Measurements from ENCODE around the gene MBOAT2. TPM values are rescaled to one million over a fixed set of nuclear protein-coding genes. Genes with fewer than 3 reads are reported as not detected.

The MBOAT2 gene
- total RNA-seq, 5 donors from 2014 or later (not counting 1 experiment from before 2014, with no cell fraction given): 1.3 to 3.0 (median 2.7) TPM

GRCh38 chr2:8985561-8986326 is 17.7 kb downstream of the MBOAT2 start:
- ChIA-PET CTCF (no interaction called here), POLR2A (no interaction called here)
- no peaks in the 10 kb centered on the region for H3K36me3 ChIP-seq (ENCODE audit: control insufficient read depth in 2 of 2, extremely low read depth in 1 of 2, insufficient read depth in 1 of 2, low read length in 1 of 2)
- H3K4me3 ChIP-seq (ENCODE audit: control insufficient read depth in 1 of 2, extremely low read depth in 1 of 2, low read length in 1 of 2): no peak overlapping the region
- no peaks in the 10 kb centered on the region for H3K36me3 Mint-ChIP-seq
- H3K9me3 ChIP-seq: no peaks in the 10 kb centered on the region
- H3K27ac Mint-ChIP-seq: no peak overlapping the region
- no peak for DNase-seq
- ATAC-seq (replicated peaks in 1 of 4): no peak
- 90% methylated on average over 4 of the region's 4 CpGs for WGBS (ENCODE audit: insufficient coverage)
- H3K4me1 ChIP-seq (ENCODE audit: control insufficient read depth in 1 of 2, extremely low read depth in 1 of 2, insufficient read depth in 2 of 2, low read length in 2 of 2): no peaks in the 10 kb centered on the region
- no peaks in the 10 kb centered on the region for H3K4me1 Mint-ChIP-seq
- H3K9me3 Mint-ChIP-seq: no peaks in the 10 kb centered on the region
- H3K27me3 ChIP-seq (replicated peaks in 1 of 2; ENCODE audit: control insufficient read depth in 2 of 2, extremely low read depth in 1 of 2, insufficient read depth in 2 of 2, low read length in 1 of 2): peaks cover 0 to 3% of the 10 kb centered on the region in 2 experiments
- H3K4me3 Mint-ChIP-seq: no peak overlapping the region
- H3K27ac ChIP-seq (ENCODE audit: low read length): no peak overlapping the region
- peaks cover 1 to 9% of the 10 kb centered on the region in 2 donors for H3K27me3 Mint-ChIP-seq

- CTCF ChIA-PET: no interaction called here
- no peak overlapping the region for H3K4me3 Mint-ChIP-seq
- H3K27me3 Mint-ChIP-seq: peaks cover 1 to 9% of the 10 kb centered on the region in 2 donors
- no peak overlapping the region for H3K27ac Mint-ChIP-seq
- Histone ChIP-seq H3K27me3 (replicated peaks in 1 of 2; ENCODE audit: control insufficient read depth in 2 of 2, extremely low read depth in 1 of 2, insufficient read depth in 2 of 2, low read length in 1 of 2) (peaks cover 0 to 3% of the 10 kb centered on the region in 2 experiments), H3K4me1 (ENCODE audit: control insufficient read depth in 1 of 2, extremely low read depth in 1 of 2, insufficient read depth in 2 of 2, low read length in 2 of 2) (no peaks in the 10 kb centered on the region), H3K9me3 (no peaks in the 10 kb centered on the region), H3K4me3 (ENCODE audit: control insufficient read depth in 1 of 2, extremely low read depth in 1 of 2, low read length in 1 of 2) (no peak overlapping the region), H3K36me3 (ENCODE audit: control insufficient read depth in 2 of 2, extremely low read depth in 1 of 2, insufficient read depth in 1 of 2, low read length in 1 of 2) (no peaks in the 10 kb centered on the region), H3K27ac (ENCODE audit: low read length) (no peak overlapping the region)
- no peaks in the 10 kb centered on the region for H3K36me3 Mint-ChIP-seq
- ATAC-seq (replicated peaks in 1 of 4) (no peak), DNase-seq (no peak)
- H3K9me3 Mint-ChIP-seq: no peaks in the 10 kb centered on the region
- no CpG with 5 or more reads among the region's 4 CpGs for WGBS (ENCODE audit: insufficient coverage)
- no peaks in the 10 kb centered on the region for H3K4me1 Mint-ChIP-seq
- POLR2A ChIA-PET: no interaction called here
Measured at GRCh38 chr2:8984855-8985254, 18.6 kb downstream of the MBOAT2 start.

GRCh38 chr2:8984157-8984556 is 19.3 kb downstream of the MBOAT2 start:
- DNase-seq (no peak), ATAC-seq (replicated peaks in 1 of 4) (no peak)
- no peak overlapping the region for H3K27ac Mint-ChIP-seq
- H3K27me3 ChIP-seq (replicated peaks in 1 of 2; ENCODE audit: control insufficient read depth in 2 of 2, extremely low read depth in 1 of 2, insufficient read depth in 2 of 2, low read length in 1 of 2): peaks cover 0 to 3% of the 10 kb centered on the region in 2 experiments
- H3K36me3 ChIP-seq (ENCODE audit: control insufficient read depth in 2 of 2, extremely low read depth in 1 of 2, insufficient read depth in 1 of 2, low read length in 1 of 2): no peaks in the 10 kb centered on the region
- H3K9me3 ChIP-seq: no peaks in the 10 kb centered on the region
- H3K4me3 ChIP-seq (ENCODE audit: control insufficient read depth in 1 of 2, extremely low read depth in 1 of 2, low read length in 1 of 2): no peak overlapping the region
- H3K27me3 Mint-ChIP-seq: peaks cover 1 to 9% of the 10 kb centered on the region in 2 donors
- no peaks in the 10 kb centered on the region for H3K4me1 Mint-ChIP-seq
- H3K4me3 Mint-ChIP-seq: no peak overlapping the region
- no peaks in the 10 kb centered on the region for H3K9me3 Mint-ChIP-seq
- H3K36me3 Mint-ChIP-seq: no peaks in the 10 kb centered on the region
- no peak overlapping the region for H3K27ac ChIP-seq (ENCODE audit: low read length)
- no CpG with 5 or more reads among the region's 5 CpGs for WGBS (ENCODE audit: insufficient coverage)
- ChIA-PET POLR2A (interaction anchor here in 1 of 2 donors (0.7 kb wide), 1 partner anchor 30 kb away, joined by 3 read pairs; no protein-coding TSS in a partner anchor), CTCF (interaction anchor here in 1 of 2 donors (0.7 kb wide), 1 partner anchor 46 kb away, joined by 6 read pairs; no protein-coding TSS in a partner anchor)
- no peaks in the 10 kb centered on the region for H3K4me1 ChIP-seq (ENCODE audit: control insufficient read depth in 1 of 2, extremely low read depth in 1 of 2, insufficient read depth in 2 of 2, low read length in 2 of 2)

- Histone ChIP-seq H3K4me1 (ENCODE audit: control insufficient read depth in 1 of 2, extremely low read depth in 1 of 2, insufficient read depth in 2 of 2, low read length in 2 of 2) (no peaks in the 10 kb centered on the region), H3K4me3 (ENCODE audit: control insufficient read depth in 1 of 2, extremely low read depth in 1 of 2, low read length in 1 of 2) (no peak overlapping the region), H3K27me3 (replicated peaks in 1 of 2; ENCODE audit: control insufficient read depth in 2 of 2, extremely low read depth in 1 of 2, insufficient read depth in 2 of 2, low read length in 1 of 2) (peaks cover 0 to 3% of the 10 kb centered on the region in 2 experiments), H3K9me3 (no peaks in the 10 kb centered on the region), H3K27ac (ENCODE audit: low read length) (no peak overlapping the region), H3K36me3 (ENCODE audit: control insufficient read depth in 2 of 2, extremely low read depth in 1 of 2, insufficient read depth in 1 of 2, low read length in 1 of 2) (no peaks in the 10 kb centered on the region)
- no peak overlapping the region for H3K4me3 Mint-ChIP-seq
- no peak for ATAC-seq (replicated peaks in 1 of 4)
- H3K27me3 Mint-ChIP-seq: peaks cover 1 to 9% of the 10 kb centered on the region in 2 donors
- CTCF ChIA-PET: no interaction called here
- no peak overlapping the region for H3K27ac Mint-ChIP-seq
- no CpG with 5 or more reads among the region's 1 CpG for whole genome bisulfite sequencing (ENCODE audit: insufficient coverage)
- no peaks in the 10 kb centered on the region for H3K4me1 Mint-ChIP-seq
- no peaks in the 10 kb centered on the region for H3K36me3 Mint-ChIP-seq
- DNase-seq: no peak
- POLR2A ChIA-PET: interaction anchor here in 1 of 2 donors (0.7 kb wide), 1 partner anchor 30 kb away, joined by 3 read pairs; no protein-coding TSS in a partner anchor
- no peaks in the 10 kb centered on the region for H3K9me3 Mint-ChIP-seq
Measured at GRCh38 chr2:8983571-8983970, 19.9 kb downstream of the MBOAT2 start.

GRCh38 chr2:8981876-8982275 is 21.6 kb downstream of the MBOAT2 start:
- no peak overlapping the region for H3K4me3 Mint-ChIP-seq
- Histone ChIP-seq H3K36me3 (ENCODE audit: control insufficient read depth in 2 of 2, extremely low read depth in 1 of 2, insufficient read depth in 1 of 2, low read length in 1 of 2) (no peaks in the 10 kb centered on the region), H3K4me1 (ENCODE audit: control insufficient read depth in 1 of 2, extremely low read depth in 1 of 2, insufficient read depth in 2 of 2, low read length in 2 of 2) (no peaks in the 10 kb centered on the region), H3K4me3 (ENCODE audit: control insufficient read depth in 1 of 2, extremely low read depth in 1 of 2, low read length in 1 of 2) (no peak overlapping the region), H3K9me3 (no peaks in the 10 kb centered on the region), H3K27me3 (replicated peaks in 1 of 2; ENCODE audit: control insufficient read depth in 2 of 2, extremely low read depth in 1 of 2, insufficient read depth in 2 of 2, low read length in 1 of 2) (peaks cover 0 to 3% of the 10 kb centered on the region in 2 experiments), H3K27ac (ENCODE audit: low read length) (no peak overlapping the region)
- H3K4me1 Mint-ChIP-seq: no peaks in the 10 kb centered on the region
- H3K27me3 Mint-ChIP-seq: peaks cover 1 to 9% of the 10 kb centered on the region in 2 donors
- H3K9me3 Mint-ChIP-seq: no peaks in the 10 kb centered on the region
- no peak for DNase-seq
- ATAC-seq (replicated peaks in 1 of 4): no peak
- CTCF ChIA-PET: no interaction called here
- no peaks in the 10 kb centered on the region for H3K36me3 Mint-ChIP-seq
- 100% methylated on average over 1 of the region's 7 CpGs for WGBS (ENCODE audit: insufficient coverage)
- POLR2A ChIA-PET: no interaction called here
- H3K27ac Mint-ChIP-seq: no peak overlapping the region

- Mint-ChIP-seq H3K36me3 (no peaks in the 10 kb centered on the region), H3K4me3 (no peak overlapping the region), H3K27me3 (peaks cover 0 to 9% of the 10 kb centered on the region in 2 donors), H3K4me1 (no peaks in the 10 kb centered on the region), H3K27ac (no peak overlapping the region), H3K9me3 (no peaks in the 10 kb centered on the region)
- DNase-seq (no peak), ATAC-seq (replicated peaks in 1 of 4) (no peak)
- POLR2A ChIA-PET: no interaction called here
- CTCF ChIA-PET: no interaction called here
- no peak overlapping the region for H3K27ac ChIP-seq (ENCODE audit: low read length)
- H3K4me3 ChIP-seq (ENCODE audit: control insufficient read depth in 1 of 2, extremely low read depth in 1 of 2, low read length in 1 of 2): no peak overlapping the region
- no peaks in the 10 kb centered on the region for H3K27me3 ChIP-seq (replicated peaks in 1 of 2; ENCODE audit: control insufficient read depth in 2 of 2, extremely low read depth in 1 of 2, insufficient read depth in 2 of 2, low read length in 1 of 2)
- H3K36me3 ChIP-seq (ENCODE audit: control insufficient read depth in 2 of 2, extremely low read depth in 1 of 2, insufficient read depth in 1 of 2, low read length in 1 of 2): no peaks in the 10 kb centered on the region
- WGBS (ENCODE audit: insufficient coverage): 100% methylated on average over 1 of the region's 1 CpG
- H3K9me3 ChIP-seq: no peaks in the 10 kb centered on the region
- H3K4me1 ChIP-seq (ENCODE audit: control insufficient read depth in 1 of 2, extremely low read depth in 1 of 2, insufficient read depth in 2 of 2, low read length in 2 of 2): no peaks in the 10 kb centered on the region
Measured at GRCh38 chr2:8980096-8980495, 23.4 kb downstream of the MBOAT2 start.

Data from T-cell (primary cell).